ENCODE data around the gene SRGAP1.
"Not testable (repeated sequence)": the region's sequence is repeated elsewhere in the genome, so short reads cannot be mapped to it uniquely, and the experiment has no call there.

SRGAP1 gene

GRCh38 chr12:64124511-64125197 lies 280.2 kb downstream of the SRGAP1 start:
- TF ChIP-seq, protein P1, sequence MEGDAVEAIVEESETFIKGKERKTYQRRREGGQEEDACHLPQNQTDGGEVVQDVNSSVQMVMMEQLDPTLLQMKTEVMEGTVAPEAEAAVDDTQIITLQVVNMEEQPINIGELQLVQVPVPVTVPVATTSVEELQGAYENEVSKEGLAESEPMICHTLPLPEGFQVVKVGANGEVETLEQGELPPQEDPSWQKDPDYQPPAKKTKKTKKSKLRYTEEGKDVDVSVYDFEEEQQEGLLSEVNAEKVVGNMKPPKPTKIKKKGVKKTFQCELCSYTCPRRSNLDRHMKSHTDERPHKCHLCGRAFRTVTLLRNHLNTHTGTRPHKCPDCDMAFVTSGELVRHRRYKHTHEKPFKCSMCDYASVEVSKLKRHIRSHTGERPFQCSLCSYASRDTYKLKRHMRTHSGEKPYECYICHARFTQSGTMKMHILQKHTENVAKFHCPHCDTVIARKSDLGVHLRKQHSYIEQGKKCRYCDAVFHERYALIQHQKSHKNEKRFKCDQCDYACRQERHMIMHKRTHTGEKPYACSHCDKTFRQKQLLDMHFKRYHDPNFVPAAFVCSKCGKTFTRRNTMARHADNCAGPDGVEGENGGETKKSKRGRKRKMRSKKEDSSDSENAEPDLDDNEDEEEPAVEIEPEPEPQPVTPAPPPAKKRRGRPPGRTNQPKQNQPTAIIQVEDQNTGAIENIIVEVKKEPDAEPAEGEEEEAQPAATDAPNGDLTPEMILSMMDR (conservative IDR thresholded peaks at IDR 0.05) = no peak
- H3K27ac ChIP-seq = no peak overlapping the region

DNA sequence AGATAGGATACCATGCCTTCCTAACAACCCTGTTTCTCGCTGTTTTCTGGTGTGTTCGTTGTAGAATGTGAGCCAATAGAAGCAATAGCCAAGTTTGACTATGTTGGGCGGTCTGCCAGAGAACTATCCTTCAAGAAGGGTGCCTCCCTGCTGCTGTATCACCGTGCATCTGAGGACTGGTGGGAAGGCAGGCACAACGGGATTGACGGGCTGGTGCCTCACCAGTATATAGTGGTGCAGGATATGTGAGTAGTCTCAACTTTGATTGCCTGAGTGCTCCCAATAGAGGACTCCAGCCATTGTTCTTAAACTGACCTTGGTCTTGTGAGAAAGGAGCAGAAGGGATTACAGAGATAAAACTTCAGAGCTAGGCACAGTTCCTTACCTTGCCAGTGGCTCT lies 281.4 kb downstream of the SRGAP1 start:
- TF ChIP-seq, protein P1 (conservative IDR thresholded peaks at IDR 0.05) = no peak
- no peak overlapping the region for H3K27ac ChIP-seq

DNA sequence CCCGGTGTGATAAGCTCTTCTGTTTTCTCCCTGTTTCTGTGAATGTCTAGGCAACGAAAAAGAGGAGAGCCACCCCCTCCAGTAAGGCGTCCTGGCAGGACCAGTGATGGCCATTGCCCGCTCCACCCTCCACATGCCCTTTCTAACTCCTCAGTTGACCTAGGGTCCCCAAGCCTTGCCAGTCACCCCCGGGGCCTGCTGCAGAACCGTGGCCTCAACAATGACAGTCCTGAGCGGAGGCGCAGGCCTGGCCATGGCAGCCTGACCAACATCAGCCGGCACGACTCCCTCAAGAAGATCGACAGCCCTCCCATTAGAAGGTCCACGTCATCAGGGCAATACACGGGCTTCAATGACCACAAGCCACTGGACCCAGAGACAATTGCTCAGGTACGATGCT lies 283.3 kb downstream of the SRGAP1 start:
- H3K27ac ChIP-seq = no peak overlapping the region
- TF ChIP-seq, protein P1 (conservative IDR thresholded peaks at IDR 0.05) = no peak

DNA sequence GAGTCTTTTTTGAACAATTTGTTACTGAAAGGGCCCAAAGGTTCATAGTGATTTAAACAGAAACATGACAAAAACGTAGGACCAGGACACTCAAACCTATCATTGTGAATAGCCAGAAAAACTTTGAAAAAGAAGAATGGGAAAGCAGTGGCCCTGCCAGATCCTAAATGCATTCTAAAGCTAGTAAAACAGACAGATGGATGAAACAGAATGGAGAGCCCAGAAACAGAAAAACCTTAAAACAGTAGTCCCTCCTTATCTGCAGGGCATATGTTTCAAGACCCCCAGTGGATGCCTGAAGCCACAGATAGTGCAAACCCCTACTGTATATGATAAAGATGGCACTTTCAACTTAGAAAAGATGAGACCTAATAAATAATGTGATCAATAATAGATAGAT lies 283.9 kb downstream of the SRGAP1 start:
- no peak overlapping the region for H3K27ac ChIP-seq
- TF ChIP-seq, protein P1 (conservative IDR thresholded peaks at IDR 0.05) = no peak

- H3K27ac ChIP-seq = not testable (repeated sequence)
Measured at GRCh38 chr12:64130476-64130875, 286.0 kb downstream of the SRGAP1 start.

- not testable (repeated sequence) for H3K27ac ChIP-seq
Measured at GRCh38 chr12:64131456-64131855, 287.0 kb downstream of the SRGAP1 start.

GRCh38 chr12:64132672-64133071 lies 288.2 kb downstream of the SRGAP1 start:
- H3K27ac ChIP-seq = not testable (repeated sequence)

DNA sequence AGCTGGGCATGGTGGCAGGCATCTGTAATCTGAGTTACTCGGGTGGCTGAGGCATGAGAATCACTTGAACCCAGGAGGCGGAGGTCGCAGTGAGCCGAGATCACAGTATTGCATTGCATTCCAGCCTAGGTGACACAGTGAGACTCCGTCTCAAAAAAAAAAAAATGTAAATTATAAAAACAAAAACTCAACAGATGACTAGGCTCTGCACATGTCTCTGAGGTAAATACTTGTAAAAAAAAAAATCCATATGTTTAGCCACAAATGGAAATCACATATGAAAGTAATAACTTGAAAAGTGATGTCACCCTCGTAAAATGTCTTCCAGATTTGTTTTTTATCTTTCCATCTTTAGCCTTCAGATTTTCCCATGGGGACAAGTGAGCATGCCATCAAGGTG lies 292.6 kb downstream of the SRGAP1 start:
- H3K27ac ChIP-seq = no peak overlapping the region
- TF ChIP-seq, protein P1 (conservative IDR thresholded peaks at IDR 0.05) = no peak

DNA sequence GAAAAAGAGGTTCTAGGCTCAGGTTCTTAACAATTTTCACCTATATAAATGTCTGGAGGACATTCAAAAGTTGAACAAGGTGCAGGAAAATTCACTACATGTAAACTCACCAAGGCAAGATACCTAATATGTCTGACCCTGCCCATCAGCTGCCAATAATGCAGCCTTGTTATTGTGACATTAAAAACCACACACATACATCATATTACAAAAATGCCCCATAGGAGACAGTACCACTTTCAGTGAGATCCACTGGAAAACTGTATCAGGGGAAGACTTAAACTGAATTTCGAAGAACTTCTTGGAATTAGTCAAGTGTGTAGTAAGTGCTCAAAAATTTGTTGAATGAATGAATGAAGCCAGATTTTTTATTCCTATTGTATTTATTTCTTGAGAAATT lies 294.5 kb downstream of the SRGAP1 start:
- TF ChIP-seq, protein P1 (conservative IDR thresholded peaks at IDR 0.05) = no peak
- H3K27ac ChIP-seq = no peak overlapping the region

Measured in VCaP (cell line).